ENCODE results near the gene CCND3. TPM values are rescaled to one million over a fixed set of nuclear protein-coding genes. Genes with fewer than 3 reads are reported as not detected.

CCND3 gene
- total RNA-seq, 1 experiment from 2014 or later: 39.9 TPM

DNA sequence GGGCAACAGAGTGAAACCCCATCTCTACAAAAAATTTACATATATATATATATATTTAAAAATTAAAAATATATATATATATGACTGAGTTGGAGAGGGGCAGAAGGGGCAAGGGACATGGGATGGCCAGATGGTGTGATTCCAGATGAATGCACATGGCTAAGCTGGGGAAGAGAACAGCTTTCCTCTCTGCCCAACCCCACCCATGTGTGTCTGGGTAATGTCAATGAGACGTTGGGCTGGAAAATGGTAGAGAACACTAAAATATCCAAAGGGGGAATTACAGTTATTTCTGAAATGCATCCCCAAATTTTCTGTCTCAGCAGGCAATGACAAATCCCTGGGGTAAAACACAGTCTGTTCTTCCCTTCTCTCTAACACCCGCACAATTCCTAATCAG, 31.2 kb upstream of the CCND3 start:
- no TSS peak for BruUV-seq (replicated peaks)
- Histone ChIP-seq H3K4me3 (ENCODE audit: low read depth, low read length, poor library complexity, severe bottlenecking) (no peak overlapping the region), H3K9me3 (ENCODE audit: low read depth, low read length, poor library complexity, severe bottlenecking) (no peaks in the 10 kb centered on the region), H3K27ac (ENCODE audit: low read depth, low read length, poor library complexity, severe bottlenecking) (no peak overlapping the region), H3K27me3 (replicated peaks; ENCODE audit: insufficient read depth, low read depth, low read length, poor library complexity) (no peaks in the 10 kb centered on the region), H3K36me3 (ENCODE audit: insufficient read depth, low read length, poor library complexity, severe bottlenecking) (no peaks in the 10 kb centered on the region), H3K4me1 (ENCODE audit: insufficient read depth, low read length, poor library complexity, severe bottlenecking) (no peaks in the 10 kb centered on the region)
- TF ChIP-seq, protein P1, sequence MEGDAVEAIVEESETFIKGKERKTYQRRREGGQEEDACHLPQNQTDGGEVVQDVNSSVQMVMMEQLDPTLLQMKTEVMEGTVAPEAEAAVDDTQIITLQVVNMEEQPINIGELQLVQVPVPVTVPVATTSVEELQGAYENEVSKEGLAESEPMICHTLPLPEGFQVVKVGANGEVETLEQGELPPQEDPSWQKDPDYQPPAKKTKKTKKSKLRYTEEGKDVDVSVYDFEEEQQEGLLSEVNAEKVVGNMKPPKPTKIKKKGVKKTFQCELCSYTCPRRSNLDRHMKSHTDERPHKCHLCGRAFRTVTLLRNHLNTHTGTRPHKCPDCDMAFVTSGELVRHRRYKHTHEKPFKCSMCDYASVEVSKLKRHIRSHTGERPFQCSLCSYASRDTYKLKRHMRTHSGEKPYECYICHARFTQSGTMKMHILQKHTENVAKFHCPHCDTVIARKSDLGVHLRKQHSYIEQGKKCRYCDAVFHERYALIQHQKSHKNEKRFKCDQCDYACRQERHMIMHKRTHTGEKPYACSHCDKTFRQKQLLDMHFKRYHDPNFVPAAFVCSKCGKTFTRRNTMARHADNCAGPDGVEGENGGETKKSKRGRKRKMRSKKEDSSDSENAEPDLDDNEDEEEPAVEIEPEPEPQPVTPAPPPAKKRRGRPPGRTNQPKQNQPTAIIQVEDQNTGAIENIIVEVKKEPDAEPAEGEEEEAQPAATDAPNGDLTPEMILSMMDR (conservative IDR thresholded peaks at IDR 0.05; ENCODE audit: low read depth, low read length): no peak
- TF ChIP-seq EZH2 (IDR thresholded peaks at IDR 0.05; ENCODE audit: borderline replicate concordance, low read depth, low read length, poor library complexity, severe bottlenecking): no peak
- intact Hi-C loops (cut with micrococcal nuclease; ENCODE audit: unreplicated experiment): no loop called here
- DNase-seq (ENCODE audit: low spot score): no peak
- CTCF ChIA-PET: no interaction called here
- POLR2A ChIA-PET (ENCODE audit: low non-redundant PET): no interaction called here

DNA sequence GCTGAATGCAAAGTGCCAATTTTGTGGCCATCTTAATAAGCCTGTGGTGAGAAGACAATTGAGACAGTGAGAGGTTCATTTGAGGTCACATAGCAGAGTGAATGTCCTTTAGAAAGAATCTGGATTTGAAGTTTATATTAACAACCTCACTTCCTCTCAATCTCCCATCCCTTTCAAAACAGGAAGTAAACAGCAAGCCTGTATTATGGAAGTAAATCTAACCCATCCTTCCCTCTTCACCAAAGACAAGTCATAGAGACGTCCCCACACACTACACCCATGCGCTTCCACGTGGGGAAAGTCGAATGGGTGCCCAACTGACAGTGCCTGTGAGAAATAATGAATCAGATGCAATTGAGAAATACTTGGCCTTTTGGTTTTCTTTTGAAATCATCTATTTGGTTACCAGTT, 28.8 kb upstream of the CCND3 start:
- no peak for TF ChIP-seq EZH2 (IDR thresholded peaks at IDR 0.05; ENCODE audit: borderline replicate concordance, low read depth, low read length, poor library complexity, severe bottlenecking)
- POLR2A ChIA-PET (ENCODE audit: low non-redundant PET): no interaction called here
- H3K27me3 ChIP-seq (replicated peaks; ENCODE audit: insufficient read depth, low read depth, low read length, poor library complexity): no peaks in the 10 kb centered on the region
- DNase-seq (ENCODE audit: low spot score): peak; percentile 61
- H3K9me3 ChIP-seq (ENCODE audit: low read depth, low read length, poor library complexity, severe bottlenecking): no peaks in the 10 kb centered on the region
- no peak overlapping the region for H3K4me3 ChIP-seq (ENCODE audit: low read depth, low read length, poor library complexity, severe bottlenecking)
- intact Hi-C loops (cut with micrococcal nuclease; ENCODE audit: unreplicated experiment): no loop called here
- BruUV-seq (replicated peaks): no TSS peak
- H3K4me1 ChIP-seq (ENCODE audit: insufficient read depth, low read length, poor library complexity, severe bottlenecking): no peaks in the 10 kb centered on the region
- CTCF ChIA-PET: no interaction called here
- no peaks in the 10 kb centered on the region for H3K36me3 ChIP-seq (ENCODE audit: insufficient read depth, low read length, poor library complexity, severe bottlenecking)
- no peak overlapping the region for H3K27ac ChIP-seq (ENCODE audit: low read depth, low read length, poor library complexity, severe bottlenecking)

GRCh38 chr6:41967312-41968287, 26.0 kb upstream of the CCND3 start:
- BruUV-seq (replicated peaks): no TSS peak
- Histone ChIP-seq H3K27ac (ENCODE audit: low read depth, low read length, poor library complexity, severe bottlenecking) (no peak overlapping the region), H3K27me3 (replicated peaks; ENCODE audit: insufficient read depth, low read depth, low read length, poor library complexity) (no peaks in the 10 kb centered on the region), H3K4me1 (ENCODE audit: insufficient read depth, low read length, poor library complexity, severe bottlenecking) (no peaks in the 10 kb centered on the region), H3K36me3 (ENCODE audit: insufficient read depth, low read length, poor library complexity, severe bottlenecking) (no peaks in the 10 kb centered on the region), H3K4me3 (ENCODE audit: low read depth, low read length, poor library complexity, severe bottlenecking) (no peak overlapping the region), H3K9me3 (ENCODE audit: low read depth, low read length, poor library complexity, severe bottlenecking) (no peaks in the 10 kb centered on the region)
- no peak for DNase-seq (ENCODE audit: low spot score)
- intact Hi-C loops (cut with micrococcal nuclease; ENCODE audit: unreplicated experiment): no loop called here
- no peak for TF ChIP-seq EZH2 (IDR thresholded peaks at IDR 0.05; ENCODE audit: borderline replicate concordance, low read depth, low read length, poor library complexity, severe bottlenecking)
- TF ChIP-seq, protein P1 (conservative IDR thresholded peaks at IDR 0.05; ENCODE audit: low read depth, low read length): no peak
- POLR2A ChIA-PET (ENCODE audit: low non-redundant PET): no interaction called here
- CTCF ChIA-PET: no interaction called here

Data from A673 (cell line).